HepG2 (cell line): Measurements from ENCODE around the gene SDK1. TPM values are rescaled to one million over a fixed set of nuclear protein-coding genes. Genes with fewer than 3 reads are reported as not detected.
A peak's percentile ranks its signal among the peaks of the same experiment; 100 is the strongest.

Experiments
- CERS6 ChIP-seq: sonication (generic); formaldehyde crosslinking; IDR thresholded peaks from 2 replicates; pipeline ENCODE4 v1.5.0; 2020; ENCODE audit warnings: missing genetic modification reagents
- ELK4 ChIP-seq: sonication (generic); formaldehyde crosslinking; IDR thresholded peaks from 2 replicates; pipeline ENCODE4 v1.9.0; 2021; ENCODE audit warnings: missing genetic modification reagents, borderline replicate concordance
- GATAD1 ChIP-seq: IDR thresholded peaks from 2 replicates; pipeline ENCODE4 v1.6.1; 2016; ENCODE audit warnings: missing genetic modification reagents, missing compliant biosample characterization
- GTF3A ChIP-seq: sonication (generic); formaldehyde crosslinking; conservative IDR thresholded peaks from 2 replicates; pipeline ENCODE4 v1.4.0; 2020; ENCODE audit warnings: mild to moderate bottlenecking, missing genetic modification reagents
- HMGXB4 ChIP-seq, 2 experiments: sonication (generic) in 1 of 2; formaldehyde crosslinking in 1 of 2; IDR thresholded peaks; 2 replicates each; pipeline versions ENCODE4 v1.4.0 to v1.6.1; 2018 to 2020; ENCODE audit warnings: missing genetic modification reagents in 2 of 2, borderline replicate concordance in 1 of 2, low read depth in 1 of 2, mild to moderate bottlenecking in 1 of 2, missing biosample characterization in 1 of 2
- KDM5A ChIP-seq: fragments of 200-600 bp; sonication (generic); IDR thresholded peaks from 2 replicates; pipeline ENCODE4 v1.7.0; 2018; ENCODE audit warnings: antibody characterized with exemption, mild to moderate bottlenecking, low read length, borderline replicate concordance
- MAX ChIP-seq: IDR thresholded peaks from 2 replicates; pipeline ENCODE4 v1.6.1; 2012; ENCODE audit warnings: inconsistent platforms
- MED13 ChIP-seq: sonication (generic); formaldehyde crosslinking; IDR thresholded peaks from 2 replicates; pipeline ENCODE4 v1.5.0; 2020; ENCODE audit warnings: missing genetic modification reagents
- NCOR1 ChIP-seq: fragments of 200-600 bp; sonication (generic); IDR thresholded peaks from 2 replicates; pipeline ENCODE4 v1.7.0; 2017; ENCODE audit warnings: antibody characterized with exemption, low read length, borderline replicate concordance
- PHF21A ChIP-seq: sonication (generic); formaldehyde crosslinking; IDR thresholded peaks from 2 replicates; pipeline ENCODE4 v1.5.0; 2020; ENCODE audit warnings: mild to moderate bottlenecking, missing genetic modification reagents
- RAD51 ChIP-seq: fragments of 450-650 bp; IDR thresholded peaks from 2 replicates; pipeline ENCODE4 v1.6.1; 2016; ENCODE audit warnings: borderline replicate concordance
- RELA ChIP-seq: sonication (generic); formaldehyde crosslinking; IDR thresholded peaks from 2 replicates; pipeline ENCODE4 v1.4.0; 2020; ENCODE audit warnings: missing genetic modification reagents
- RXRA ChIP-seq: sonication (generic); formaldehyde crosslinking; IDR thresholded peaks from 2 replicates; pipeline ENCODE4 v1.5.1; 2020; ENCODE audit warnings: missing genetic modification reagents
- SAFB2 ChIP-seq: sonication (generic); formaldehyde crosslinking; IDR thresholded peaks from 2 replicates; pipeline ENCODE4 v1.5.1; 2020; ENCODE audit warnings: missing genetic modification reagents, low read depth, mild to moderate bottlenecking, borderline replicate concordance
- SIX1 ChIP-seq: sonication (generic); formaldehyde crosslinking; IDR thresholded peaks from 2 replicates; pipeline ENCODE4 v1.4.0; 2020; ENCODE audit warnings: missing genetic modification reagents, borderline replicate concordance
- SKI ChIP-seq: fragments of 450-650 bp; IDR thresholded peaks from one replicate; pipeline ENCODE4 v1.6.1; 2018; ENCODE audit warnings: mild to moderate bottlenecking; ENCODE audit not compliant: partially characterized antibody
- SMARCE1 ChIP-seq: fragments of 450-650 bp; IDR thresholded peaks from 2 replicates; pipeline ENCODE4 v1.6.1; 2017; ENCODE audit warnings: borderline replicate concordance
- SRSF1 ChIP-seq: fragments of 200-400 bp; formaldehyde crosslinking; optimal IDR thresholded peaks from 2 replicates; pipeline ENCODE3; 2017; ENCODE audit warnings: mild to moderate bottlenecking, low read depth, low read length, moderate library complexity
- TEAD2 ChIP-seq: sonication (generic); formaldehyde crosslinking; IDR thresholded peaks from 2 replicates; pipeline ENCODE4 v1.9.0; 2021; ENCODE audit warnings: missing genetic modification reagents
- ZBTB38 ChIP-seq: sonication (generic); formaldehyde crosslinking; IDR thresholded peaks from 2 replicates; pipeline ENCODE4 v1.5.1; 2020; ENCODE audit warnings: mild to moderate bottlenecking, missing genetic modification reagents
- ZBTB43 ChIP-seq: sonication (generic); formaldehyde crosslinking; conservative IDR thresholded peaks from 2 replicates; pipeline ENCODE4 v1.4.0; 2020; ENCODE audit warnings: missing genetic modification reagents
- ZKSCAN8 ChIP-seq: IDR thresholded peaks from 2 replicates; pipeline ENCODE4 v1.6.1; 2016; ENCODE audit warnings: borderline replicate concordance, missing genetic modification reagents, missing compliant biosample characterization
- ZNF33B ChIP-seq: sonication (generic); formaldehyde crosslinking; IDR thresholded peaks from 2 replicates; pipeline ENCODE4 v1.5.1; 2020; ENCODE audit warnings: mild to moderate bottlenecking, missing genetic modification reagents
- ZNF350 ChIP-seq: sonication (generic); formaldehyde crosslinking; IDR thresholded peaks from 2 replicates; pipeline ENCODE4 v1.4.0; 2020; ENCODE audit warnings: mild to moderate bottlenecking, low read depth, missing genetic modification reagents, borderline replicate concordance
- ZNF652 ChIP-seq: IDR thresholded peaks from 2 replicates; pipeline ENCODE4 v1.6.1; 2016; ENCODE audit warnings: low read depth, borderline replicate concordance
- ZNF703 ChIP-seq: sonication (generic); formaldehyde crosslinking; IDR thresholded peaks from 2 replicates; pipeline ENCODE4 v1.5.1; 2020; ENCODE audit warnings: missing genetic modification reagents, mild to moderate bottlenecking, moderate library complexity, borderline replicate concordance
- ZSCAN20 ChIP-seq: sonication (generic); formaldehyde crosslinking; IDR thresholded peaks from 2 replicates; pipeline ENCODE4 v1.4.0; 2020; ENCODE audit warnings: missing genetic modification reagents, mild to moderate bottlenecking, borderline replicate concordance
- polyA plus RNA-seq, 8 experiments: library from polyadenylated mRNA; depleted of rRNA in 3 of 8; stranded (reverse) in 7 of 8; unstranded in 1 of 8; fragments of >200 nt; fragmentation: Illumina TruSeq in 4 of 8; extraction: Trizol in 4 of 8; gene quantifications; 2 replicates each; pipeline versions ENCODE4 v1.2.1 to v1.2.3, GENCODE V29; 2011 to 2016; ENCODE audit warnings: low read depth in 4 of 8, missing spikeins in 1 of 8, mixed read lengths in 1 of 8; ENCODE audit not compliant: insufficient read depth in 1 of 8
- total RNA-seq, 5 experiments: library from RNA; depleted of rRNA; stranded (reverse); fragments of >200 nt; fragmentation: Illumina TruSeq; extraction: Trizol; gene quantifications; 2 replicates each; pipeline ENCODE4 v1.2.3, GENCODE V29; 2016; ENCODE audit warnings: low read depth in 1 of 5

SDK1 gene
- total and polyA plus RNA-seq, 2 of the 13 experiments (the other 11 are each of a cell fraction or from before 2014, with no cell fraction given) = 0.35 to 2.4 TPM

- TF ChIP-seq HMGXB4 (CRISPR knock-in tag; IDR thresholded peaks at IDR 0.05; ENCODE audit: borderline replicate concordance in 1 of 2, low read depth in 1 of 2) (no peak), ZKSCAN8 (CRISPR knock-in tag) (0 out of 2 replicates have a peak, but pooled peaks have one; percentile 45), KDM5A (no peak), PHF21A (CRISPR knock-in tag) (peak; percentile 35; the same call in 1 of the 2 replicates), ELK4 (no peak), SKI (peak; percentile 17), TEAD2 (CRISPR knock-in tag) (no peak), SIX1 (CRISPR knock-in tag) (no peak), ZNF652 (CRISPR knock-in tag) (no peak), ZNF703 (CRISPR knock-in tag) (no peak), ZNF33B (no peak), SAFB2 (CRISPR knock-in tag) (no peak), ZNF350 (CRISPR knock-in tag) (no peak), SMARCE1 (no peak), ZBTB43 (CRISPR knock-in tag) (no peak), ZBTB38 (CRISPR knock-in tag) (no peak), NCOR1 (peak; percentile 74; the same call in 1 of the 2 replicates), RELA (no peak), MED13 (no peak), RAD51 (no peak), GTF3A (CRISPR knock-in tag) (no peak), ZSCAN20 (no peak), SRSF1 (no peak), RXRA (CRISPR knock-in tag) (peak; percentile 86; the same call in 1 of the 2 replicates), CERS6 (CRISPR knock-in tag) (no peak), MAX (no peak), GATAD1 (CRISPR knock-in tag) (0 out of 2 replicates have a peak, but pooled peaks have one; percentile 32)
Observed at GRCh38 chr7:3953133-3953532, 652.1 kb downstream of the SDK1 start (continued).
